Astrocyte (in vitro differentiated cells and primary cell): ENCODE data around the gene PGAM5. TPM values are rescaled to one million over a fixed set of nuclear protein-coding genes. Genes with fewer than 3 reads are reported as not detected.
A peak's percentile ranks its signal among the peaks of the same experiment; 100 is the strongest.

Source experiments
- DNase-seq: peaks from one replicate; pipeline ENCODE4 v3.0.0-alpha.2; 2010; ENCODE audit warnings: low read depth
- FAIRE-seq: peaks from 2 replicates; lab custom pipeline; 2011; peaks lifted over from hg19 to GRCh38; lab: Jason Lieb, UNC
- H2AFZ ChIP-seq: 2 replicates; pipeline ENCODE4 v1.6.0; 2012; ENCODE audit warnings: low read depth, low read length, inconsistent platforms
- H3K27ac ChIP-seq: 2 replicates; pipeline ENCODE4 v1.5.1; 2011; ENCODE audit warnings: low read depth, low read length, inconsistent platforms
- H3K27me3 ChIP-seq: 2 replicates; pipeline ENCODE4 v1.6.0; 2011; ENCODE audit warnings: low read length, inconsistent platforms; ENCODE audit not compliant: insufficient read depth
- H3K36me3 ChIP-seq: 2 replicates; pipeline ENCODE4 v1.5.1; 2011; ENCODE audit warnings: low read length, inconsistent platforms; ENCODE audit not compliant: insufficient read depth
- H3K4me1 ChIP-seq: 2 replicates; pipeline ENCODE4 v1.5.1; 2011; ENCODE audit warnings: low read length, inconsistent platforms; ENCODE audit not compliant: insufficient read depth
- H3K4me2 ChIP-seq: 2 replicates; pipeline ENCODE4 v1.6.0; 2012; ENCODE audit warnings: low read length, inconsistent platforms
- H3K4me3 ChIP-seq: 2 replicates; pipeline ENCODE4 v1.5.1; 2011; ENCODE audit warnings: low read depth, mild to moderate bottlenecking, low read length, inconsistent platforms; ENCODE audit not compliant: insufficient read depth
- H3K79me2 ChIP-seq: 2 replicates; pipeline ENCODE4 v1.6.0; 2012; ENCODE audit warnings: mild to moderate bottlenecking, low read length, inconsistent platforms; ENCODE audit not compliant: insufficient read depth
- H3K9ac ChIP-seq: 2 replicates; pipeline ENCODE4 v1.6.0; 2012; ENCODE audit warnings: mild to moderate bottlenecking, low read length, inconsistent platforms
- H3K9me3 ChIP-seq: 2 replicates; pipeline ENCODE4 v1.5.1; 2012; ENCODE audit warnings: low read depth, mild to moderate bottlenecking, low read length, inconsistent platforms; ENCODE audit not compliant: insufficient read depth
- H4K20me1 ChIP-seq: 2 replicates; pipeline ENCODE4 v1.6.0; 2012; ENCODE audit warnings: low read length, inconsistent platforms; ENCODE audit not compliant: insufficient read depth
- H3K27ac Mint-ChIP-seq: one replicate; pipeline ENCODE4 v1.8.0; 2021; ENCODE audit warnings: mild to moderate bottlenecking, mixed read lengths; ENCODE audit not compliant: unreplicated experiment
- H3K27me3 Mint-ChIP-seq: one replicate; pipeline ENCODE4 v1.8.0; 2021; ENCODE audit warnings: low read depth, mixed read lengths; ENCODE audit not compliant: unreplicated experiment
- H3K36me3 Mint-ChIP-seq: one replicate; pipeline ENCODE4 v1.8.0; 2021; ENCODE audit warnings: low read depth, mixed read lengths; ENCODE audit not compliant: unreplicated experiment
- H3K4me1 Mint-ChIP-seq: one replicate; pipeline ENCODE4 v1.8.0; 2021; ENCODE audit warnings: low read depth, mixed read lengths; ENCODE audit not compliant: unreplicated experiment
- H3K4me3 Mint-ChIP-seq: one replicate; pipeline ENCODE4 v1.8.0; 2021; ENCODE audit warnings: mild to moderate bottlenecking, moderate library complexity, mixed read lengths; ENCODE audit not compliant: unreplicated experiment
- H3K9me3 Mint-ChIP-seq: one replicate; pipeline ENCODE4 v1.8.0; 2021; ENCODE audit warnings: mild to moderate bottlenecking, mixed read lengths; ENCODE audit not compliant: unreplicated experiment
- EZH2 ChIP-seq: IDR thresholded peaks from 2 replicates; pipeline ENCODE4 v1.6.1; 2012; ENCODE audit warnings: mild to moderate bottlenecking, low read length, inconsistent platforms; ENCODE audit not compliant: insufficient read depth
- total RNA-seq: library from RNA; stranded (reverse); gene quantifications from 2 replicates; pipeline ENCODE4 v1.2.1, GENCODE V29; 2021
- TF ChIP-seq, protein P1 (sequence below): IDR thresholded peaks from 2 replicates; pipeline ENCODE4 v1.5.1; 2011; ENCODE audit warnings: low read depth, mild to moderate bottlenecking, inconsistent platforms, low read length, moderate library complexity; ENCODE audit not compliant: insufficient read depth

Gene PGAM5
- total RNA-seq, 1 donor from 2014 or later, result 43.4 TPM

- peaks cover 6% of the 10 kb centered on the region for H3K36me3 Mint-ChIP-seq
- peak; percentile 81 for DNase-seq
- H3K4me3 ChIP-seq, result peak overlapping the region; percentile 55
- TF ChIP-seq, protein P1, sequence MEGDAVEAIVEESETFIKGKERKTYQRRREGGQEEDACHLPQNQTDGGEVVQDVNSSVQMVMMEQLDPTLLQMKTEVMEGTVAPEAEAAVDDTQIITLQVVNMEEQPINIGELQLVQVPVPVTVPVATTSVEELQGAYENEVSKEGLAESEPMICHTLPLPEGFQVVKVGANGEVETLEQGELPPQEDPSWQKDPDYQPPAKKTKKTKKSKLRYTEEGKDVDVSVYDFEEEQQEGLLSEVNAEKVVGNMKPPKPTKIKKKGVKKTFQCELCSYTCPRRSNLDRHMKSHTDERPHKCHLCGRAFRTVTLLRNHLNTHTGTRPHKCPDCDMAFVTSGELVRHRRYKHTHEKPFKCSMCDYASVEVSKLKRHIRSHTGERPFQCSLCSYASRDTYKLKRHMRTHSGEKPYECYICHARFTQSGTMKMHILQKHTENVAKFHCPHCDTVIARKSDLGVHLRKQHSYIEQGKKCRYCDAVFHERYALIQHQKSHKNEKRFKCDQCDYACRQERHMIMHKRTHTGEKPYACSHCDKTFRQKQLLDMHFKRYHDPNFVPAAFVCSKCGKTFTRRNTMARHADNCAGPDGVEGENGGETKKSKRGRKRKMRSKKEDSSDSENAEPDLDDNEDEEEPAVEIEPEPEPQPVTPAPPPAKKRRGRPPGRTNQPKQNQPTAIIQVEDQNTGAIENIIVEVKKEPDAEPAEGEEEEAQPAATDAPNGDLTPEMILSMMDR, result no peak
- no peak for TF ChIP-seq EZH2
- peak overlapping the region; percentile 59 for H2AFZ ChIP-seq
- H3K4me1 ChIP-seq, result peaks cover 17% of the 10 kb centered on the region
- H3K27me3 Mint-ChIP-seq, result no peaks in the 10 kb centered on the region
- H4K20me1 ChIP-seq, result peaks cover 43% of the 10 kb centered on the region
- H3K36me3 ChIP-seq, result peaks cover 5% of the 10 kb centered on the region
- peak overlapping the region; percentile 87 for H3K4me3 Mint-ChIP-seq
- H3K27ac ChIP-seq, result peak overlapping the region; percentile 100
- no peaks in the 10 kb centered on the region for H3K27me3 ChIP-seq
- H3K27ac Mint-ChIP-seq, result peak overlapping the region; percentile 72
- peaks cover 2% of the 10 kb centered on the region for H3K9me3 Mint-ChIP-seq
- H3K4me2 ChIP-seq, result peak overlapping the region; percentile 98
- peak overlapping the region; percentile 100 for H3K9ac ChIP-seq
- FAIRE-seq, result no peak
- peaks cover 14% of the 10 kb centered on the region for H3K4me1 Mint-ChIP-seq
- no peaks in the 10 kb centered on the region for H3K9me3 ChIP-seq
- peaks cover 47% of the 10 kb centered on the region for H3K79me2 ChIP-seq
Observed at GRCh38 chr12:132761921-132762583, 51.4 kb downstream of the PGAM5 start.

GRCh38 chr12:132764231-132764630 is 53.6 kb downstream of the PGAM5 start:
- Histone ChIP-seq H3K4me3 (no peak overlapping the region), H3K4me2 (no peak overlapping the region), H3K9ac (no peak overlapping the region), H4K20me1 (peaks cover 35% of the 10 kb centered on the region), H2AFZ (no peak overlapping the region), H3K36me3 (no peaks in the 10 kb centered on the region), H3K4me1 (peaks cover 20% of the 10 kb centered on the region), H3K27ac (no peak overlapping the region), H3K27me3 (no peaks in the 10 kb centered on the region), H3K9me3 (no peaks in the 10 kb centered on the region), H3K79me2 (peaks cover 27% of the 10 kb centered on the region)
- Mint-ChIP-seq H3K36me3 (peaks cover 11% of the 10 kb centered on the region), H3K27me3 (no peaks in the 10 kb centered on the region), H3K9me3 (peaks cover 2% of the 10 kb centered on the region), H3K4me3 (peak overlapping the region; percentile 50), H3K4me1 (peaks cover 14% of the 10 kb centered on the region), H3K27ac (no peak overlapping the region)
- TF ChIP-seq, protein P1, result no peak
- TF ChIP-seq EZH2, result no peak
- DNase-seq (no peak), FAIRE-seq (no peak)

DNA sequence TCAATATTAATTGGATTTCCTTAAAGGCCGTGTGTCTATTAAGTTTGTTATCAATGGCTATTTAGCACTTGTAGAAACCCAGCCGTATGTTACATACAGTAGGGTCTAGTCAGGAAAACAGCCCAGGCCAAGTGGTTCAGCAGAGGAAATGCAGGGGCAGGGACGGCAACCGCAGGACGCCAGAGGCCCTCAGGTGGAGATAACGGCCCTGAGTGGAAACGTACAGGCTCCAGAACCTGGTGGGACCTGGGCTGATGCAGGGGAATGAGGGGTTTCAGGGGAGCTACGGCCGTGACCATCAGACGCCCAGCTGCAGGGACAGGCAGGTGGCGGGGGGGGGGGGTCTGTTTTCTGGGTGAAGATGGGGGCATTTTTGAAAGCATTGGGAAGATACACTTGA is 54.7 kb downstream of the PGAM5 start:
- H2AFZ ChIP-seq, result no peak overlapping the region
- Mint-ChIP-seq H3K4me1 (peaks cover 9% of the 10 kb centered on the region), H3K4me3 (no peak overlapping the region), H3K27ac (no peak overlapping the region), H3K36me3 (peaks cover 10% of the 10 kb centered on the region), H3K9me3 (peaks cover 2% of the 10 kb centered on the region), H3K27me3 (no peaks in the 10 kb centered on the region)
- no peaks in the 10 kb centered on the region for H3K9me3 ChIP-seq
- no peak overlapping the region for H3K27ac ChIP-seq
- FAIRE-seq (no peak), DNase-seq (no peak)
- TF ChIP-seq, protein P1, result no peak
- no peak for TF ChIP-seq EZH2
- H3K4me2 ChIP-seq, result no peak overlapping the region
- no peak overlapping the region for H3K9ac ChIP-seq
- H3K4me3 ChIP-seq, result no peak overlapping the region
- no peaks in the 10 kb centered on the region for H3K27me3 ChIP-seq
- peaks cover 3% of the 10 kb centered on the region for H3K36me3 ChIP-seq
- H3K79me2 ChIP-seq, result peaks cover 17% of the 10 kb centered on the region
- H3K4me1 ChIP-seq, result peaks cover 11% of the 10 kb centered on the region
- peaks cover 35% of the 10 kb centered on the region for H4K20me1 ChIP-seq
